HG03108 (cell line): Measurements from ENCODE around the gene DCBLD2.
"Not testable (repeated sequence)": the region's sequence is repeated elsewhere in the genome, so short reads cannot be mapped to it uniquely, and the experiment has no call there.

Source experiments
- ATAC-seq: cut with Tn5 transposase; IDR thresholded peaks from one replicate; pipeline ENCODE4 v1.9.1; 2021; ENCODE audit warnings: moderate library complexity; ENCODE audit not compliant: unreplicated experiment

DCBLD2 gene

GRCh38 chr3:98892263-98892662 lies 9.2 kb downstream of the DCBLD2 start:
- ATAC-seq, result no peak

GRCh38 chr3:98890965-98891910 lies 10.3 kb downstream of the DCBLD2 start:
- ATAC-seq, result no peak

- ATAC-seq, result no peak
Observed at GRCh38 chr3:98890181-98890835, 11.2 kb downstream of the DCBLD2 start.

GRCh38 chr3:98887684-98888083 lies 13.8 kb downstream of the DCBLD2 start:
- no peak for ATAC-seq

- no peak for ATAC-seq
Observed at GRCh38 chr3:98886525-98886924, 15.0 kb downstream of the DCBLD2 start.

GRCh38 chr3:98885851-98886250 lies 15.6 kb downstream of the DCBLD2 start:
- no peak for ATAC-seq

GRCh38 chr3:98884675-98885371 lies 16.7 kb downstream of the DCBLD2 start:
- no peak for ATAC-seq

- ATAC-seq, result not testable (repeated sequence)
Observed at GRCh38 chr3:98882614-98883333, 18.7 kb downstream of the DCBLD2 start.

- no peak for ATAC-seq
Observed at GRCh38 chr3:98877132-98877531, 24.4 kb downstream of the DCBLD2 start.

GRCh38 chr3:98875535-98875934 lies 26.0 kb downstream of the DCBLD2 start:
- ATAC-seq, result no peak

- ATAC-seq, result no peak
Observed at GRCh38 chr3:98874602-98875249, 26.8 kb downstream of the DCBLD2 start.

GRCh38 chr3:98869391-98869790 lies 32.1 kb downstream of the DCBLD2 start:
- no peak for ATAC-seq

GRCh38 chr3:98857971-98858370 lies 43.5 kb downstream of the DCBLD2 start:
- not testable (repeated sequence) for ATAC-seq

- ATAC-seq, result not testable (repeated sequence)
Observed at GRCh38 chr3:98857258-98857657, 44.2 kb downstream of the DCBLD2 start.

- no peak for ATAC-seq
Observed at GRCh38 chr3:98856724-98857123, 44.8 kb downstream of the DCBLD2 start.

- ATAC-seq, result no peak
Observed at GRCh38 chr3:98855806-98856400, 45.6 kb downstream of the DCBLD2 start.

GRCh38 chr3:98848108-98848507 lies 53.4 kb downstream of the DCBLD2 start:
- ATAC-seq, result no peak

- no peak for ATAC-seq
Observed at GRCh38 chr3:98846101-98846500, 55.4 kb downstream of the DCBLD2 start.

GRCh38 chr3:98843266-98843959 lies 58.1 kb downstream of the DCBLD2 start:
- ATAC-seq, result no peak
